AG08396 (cell line): ENCODE results near the gene LENEP.

Source experiments
- DNase-seq: peaks from one replicate; pipeline ENCODE4 v3.0.0; 2012; ENCODE audit warnings: low spot score, mixed read lengths

LENEP gene

GRCh38 chr1:155011437-155012025 lies 18.1 kb downstream of the LENEP start:
- DNase-seq: no peak

- peak; percentile 75 for DNase-seq
These were observed 18.7 kb downstream of the LENEP start for GRCh38 chr1:155012026-155012546.

- DNase-seq: no peak
These were observed 19.6 kb downstream of the LENEP start for GRCh38 chr1:155012776-155013602.

GRCh38 chr1:155013632-155014031 lies 20.2 kb downstream of the LENEP start:
- DNase-seq: no peak

- DNase-seq: no peak
These were observed 21.5 kb downstream of the LENEP start for GRCh38 chr1:155014709-155015508.

GRCh38 chr1:155015527-155016230 lies 22.3 kb downstream of the LENEP start:
- DNase-seq: no peak

- no peak for DNase-seq
These were observed 22.9 kb downstream of the LENEP start for GRCh38 chr1:155016231-155016831.

DNA sequence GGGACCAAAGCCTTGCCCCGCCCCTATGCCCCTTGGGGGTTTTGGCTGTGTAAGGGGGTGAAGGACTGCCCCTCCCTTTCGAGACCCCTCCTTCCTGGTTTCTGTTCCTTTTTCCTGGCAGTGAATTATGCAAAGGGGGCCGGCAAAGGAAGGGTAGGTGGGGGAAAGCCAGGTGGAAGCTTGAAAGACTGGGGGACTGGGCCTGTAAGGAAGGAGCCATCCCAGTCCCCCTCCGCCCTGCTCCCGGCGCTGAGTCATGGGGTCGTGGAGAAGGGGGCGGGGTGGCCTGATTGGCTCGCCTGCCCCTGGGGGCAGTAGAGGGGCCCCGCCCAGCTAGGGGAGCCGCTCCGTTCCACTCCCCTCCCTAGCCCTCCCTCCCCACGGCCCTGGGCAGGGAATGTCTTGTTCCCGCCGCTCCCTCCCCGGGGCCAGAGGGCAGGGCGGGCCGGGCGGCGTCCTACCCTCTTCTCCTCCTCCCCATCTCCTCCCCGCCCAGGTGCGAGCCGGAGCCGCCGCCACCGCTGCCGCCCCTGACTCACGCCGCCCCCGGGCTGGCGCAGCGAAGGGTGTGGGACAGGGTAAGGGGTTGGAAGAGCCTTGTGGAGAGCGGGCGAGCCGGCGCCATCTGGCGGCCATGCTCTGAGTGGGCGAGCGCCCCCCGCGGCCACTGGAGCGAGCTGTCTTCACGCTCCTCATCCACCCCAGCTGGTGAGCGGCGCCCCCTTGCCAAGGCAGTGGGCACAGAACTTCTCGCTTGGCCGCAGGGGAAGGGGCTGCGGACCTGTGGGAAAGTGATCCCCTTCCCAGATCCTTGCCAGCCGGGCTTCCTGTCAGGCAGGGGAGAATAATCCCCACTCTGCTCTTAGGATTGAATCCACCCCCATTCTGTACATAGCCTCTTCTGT lies 23.9 kb downstream of the LENEP start:
- DNase-seq: peak; percentile 90

GRCh38 chr1:155017946-155018316 lies 24.5 kb downstream of the LENEP start:
- DNase-seq: no peak

DNA sequence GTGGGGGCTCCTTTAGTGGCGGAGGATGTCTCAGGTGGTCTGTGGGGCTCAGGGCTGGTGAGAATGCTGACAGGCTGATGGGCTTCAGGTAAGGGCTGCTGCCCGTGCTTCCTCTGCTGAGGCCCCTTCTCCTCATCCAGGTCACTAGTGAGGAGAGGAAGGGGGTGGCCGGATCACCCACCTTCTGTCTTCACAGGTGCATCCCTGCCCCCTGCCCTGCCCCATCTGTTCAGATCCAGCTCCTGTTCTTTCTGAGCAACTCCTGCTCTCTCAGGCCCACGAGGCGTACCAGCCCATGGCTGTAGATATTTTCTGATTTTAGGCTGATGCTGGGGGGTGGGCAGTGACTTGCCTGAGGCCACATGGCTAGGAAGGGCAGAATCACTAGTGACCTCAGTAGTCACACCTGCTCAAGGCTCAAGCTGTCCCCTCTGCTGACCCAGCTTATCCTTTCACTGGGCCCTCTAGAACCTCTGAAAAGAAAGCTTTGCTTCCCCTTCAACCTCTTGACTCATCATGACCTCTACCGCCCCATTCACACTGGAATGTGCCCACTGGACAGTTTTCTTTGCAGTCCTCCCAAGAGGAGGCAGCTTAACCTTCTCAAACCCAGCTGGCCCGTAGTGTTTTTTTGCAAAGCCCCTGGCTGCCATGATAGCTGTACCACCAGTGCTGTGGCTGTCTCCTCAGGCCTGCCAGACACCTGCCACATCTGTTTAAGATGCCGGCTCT lies 25.4 kb downstream of the LENEP start:
- DNase-seq: peak; percentile 60

GRCh38 chr1:155019377-155020245 lies 26.2 kb downstream of the LENEP start:
- DNase-seq: no peak

DNA sequence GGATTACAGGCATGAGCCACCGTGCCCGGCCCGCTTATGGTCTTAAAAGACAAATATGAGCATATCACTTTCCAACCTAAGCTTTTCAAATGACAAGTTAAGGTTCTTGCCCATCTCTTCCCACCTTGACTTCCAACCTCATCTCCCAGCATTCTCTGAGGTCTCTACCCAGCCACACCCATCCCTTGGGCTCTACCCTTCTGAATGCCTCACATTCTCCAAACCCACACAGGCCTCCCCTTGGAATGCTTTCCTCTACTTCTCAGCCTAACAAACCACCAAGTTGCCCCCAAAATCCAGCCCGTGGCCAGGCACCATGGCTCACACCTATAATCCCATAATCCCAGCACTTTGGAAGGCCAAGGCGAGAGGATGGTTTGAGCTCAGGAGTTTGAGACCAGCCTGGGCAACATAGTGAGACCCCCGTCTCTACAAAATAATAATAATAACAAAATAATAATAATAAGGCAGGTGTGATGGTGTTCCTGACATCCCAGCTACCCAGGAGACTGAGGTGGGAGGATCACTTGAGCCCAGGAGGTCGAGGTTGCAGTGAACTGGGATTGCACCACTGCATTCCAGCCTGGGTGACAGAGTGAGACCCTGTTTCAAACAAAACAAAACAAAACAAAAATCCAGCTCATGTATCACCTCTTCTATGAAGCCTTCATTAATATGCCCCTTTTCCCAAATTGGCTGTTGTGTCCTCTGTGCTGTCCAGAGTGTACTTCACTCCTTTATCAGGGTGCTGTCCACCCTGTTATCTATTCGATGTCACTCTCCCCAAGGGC lies 28.9 kb downstream of the LENEP start:
- DNase-seq: no peak

DNA sequence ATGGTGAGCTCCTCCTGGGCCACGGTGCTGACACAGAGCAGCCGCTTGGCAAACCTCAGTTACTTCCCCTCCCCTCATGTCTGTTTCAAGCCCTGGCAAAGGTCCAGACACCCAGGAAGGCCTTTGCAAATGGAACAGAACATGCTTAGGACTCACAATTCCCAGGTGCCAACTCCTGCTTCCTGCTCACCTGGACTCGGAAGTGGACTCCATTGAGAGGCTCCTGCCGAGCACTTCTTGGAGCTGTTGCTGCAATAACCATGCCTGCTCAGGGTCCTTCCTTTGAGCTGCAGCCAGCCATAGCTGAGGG lies 29.5 kb downstream of the LENEP start:
- no peak for DNase-seq

GRCh38 chr1:155023627-155024026 lies 30.2 kb downstream of the LENEP start:
- no peak for DNase-seq

- DNase-seq: no peak
These were observed 30.9 kb downstream of the LENEP start for GRCh38 chr1:155024315-155024714.

GRCh38 chr1:155026154-155026553 lies 32.8 kb downstream of the LENEP start:
- no peak for DNase-seq

- DNase-seq: no peak
These were observed 33.2 kb downstream of the LENEP start for GRCh38 chr1:155026588-155026987.
